Keratinocyte (primary cell): ENCODE measurements around the gene FKBP10. TPM values are rescaled to one million over a fixed set of nuclear protein-coding genes. Genes with fewer than 3 reads are reported as not detected.

Source experiments
- DNase-seq: peaks from one replicate; pipeline ENCODE4 v3.0.0-alpha.2; 2011; ENCODE audit warnings: low read depth, missing footprints, low spot score
- FAIRE-seq: peaks from 2 replicates; lab custom pipeline; 2011; peaks lifted over from hg19 to GRCh38; lab: Jason Lieb, UNC
- H2AFZ ChIP-seq: 2 replicates; pipeline ENCODE4 v1.6.0; 2012; ENCODE audit warnings: low read length, control low read depth, inconsistent platforms; ENCODE audit not compliant: control insufficient read depth
- H3K27ac ChIP-seq: 2 replicates; pipeline ENCODE4 v1.5.1; 2011; ENCODE audit warnings: low read length; ENCODE audit not compliant: control insufficient read depth, insufficient read depth
- H3K27me3 ChIP-seq: 3 replicates; pipeline ENCODE4 v1.6.0; 2011; ENCODE audit warnings: low read length; ENCODE audit not compliant: control insufficient read depth, insufficient read depth; ENCODE audit errors: extremely low read depth
- H3K36me3 ChIP-seq, 2 experiments: 2 replicates in 1 of 2; 3 replicates in 1 of 2; pipeline ENCODE4 v1.5.1; 2011; ENCODE audit warnings: low read length in 2 of 2, mild to moderate bottlenecking in 1 of 2; ENCODE audit not compliant: control insufficient read depth in 2 of 2, insufficient read depth in 2 of 2; ENCODE audit errors: extremely low read depth in 1 of 2
- H3K4me1 ChIP-seq: 3 replicates; pipeline ENCODE4 v1.5.1; 2011; ENCODE audit warnings: low read length; ENCODE audit not compliant: control insufficient read depth, insufficient read depth; ENCODE audit errors: extremely low read depth
- H3K4me2 ChIP-seq: 3 replicates; pipeline ENCODE4 v1.6.0; 2011; ENCODE audit warnings: low read depth, low read length; ENCODE audit not compliant: control insufficient read depth, insufficient read depth; ENCODE audit errors: extremely low read depth
- H3K4me3 ChIP-seq, 3 experiments: fragments of 200-600 bp in 1 of 3; sonication (generic) in 1 of 3; 2 replicates in 2 of 3; 3 replicates in 1 of 3; pipeline ENCODE4 v1.5.1; 2011 to 2016; ENCODE audit warnings: low read length in 3 of 3, mild to moderate bottlenecking in 3 of 3, control low read depth in 2 of 3, inconsistent platforms in 1 of 3, low read depth in 1 of 3, mixed read lengths in 1 of 3, mixed run types in 1 of 3, moderate library complexity in 1 of 3; ENCODE audit not compliant: control insufficient read depth in 2 of 3, insufficient read depth in 2 of 3; ENCODE audit errors: extremely low read depth in 1 of 3
- H3K79me2 ChIP-seq: 2 replicates; pipeline ENCODE4 v1.6.0; 2012; ENCODE audit warnings: low read length; ENCODE audit not compliant: control insufficient read depth, insufficient read depth
- H3K9ac ChIP-seq: 3 replicates; pipeline ENCODE4 v1.6.0; 2011; ENCODE audit warnings: low read length; ENCODE audit not compliant: control insufficient read depth, insufficient read depth; ENCODE audit errors: extremely low read depth
- H3K9me1 ChIP-seq: 3 replicates; pipeline ENCODE4 v1.6.0; 2011; ENCODE audit warnings: low read length; ENCODE audit not compliant: control insufficient read depth, insufficient read depth; ENCODE audit errors: extremely low read depth
- H3K9me3 ChIP-seq: 2 replicates; pipeline ENCODE4 v1.5.1; 2012; ENCODE audit warnings: low read depth, low read length; ENCODE audit not compliant: control insufficient read depth
- H4K20me1 ChIP-seq: 3 replicates; pipeline ENCODE4 v1.6.0; 2011; ENCODE audit warnings: low read length; ENCODE audit not compliant: control insufficient read depth, insufficient read depth; ENCODE audit errors: extremely low read depth
- CTCF ChIP-seq, 3 experiments: IDR thresholded peaks in 1 of 3; conservative IDR thresholded peaks in 1 of 3; optimal IDR thresholded peaks in 1 of 3; 2 replicates in 2 of 3; 3 replicates in 1 of 3; pipeline versions ENCODE3 to v1.5.1; 2011; ENCODE audit warnings: low read length in 3 of 3, mild to moderate bottlenecking in 3 of 3, moderate library complexity in 2 of 3, control low read depth in 1 of 3, inconsistent platforms in 1 of 3; ENCODE audit not compliant: insufficient read depth in 2 of 3; ENCODE audit errors: extremely low read depth in 1 of 3
- EZH2 ChIP-seq: IDR thresholded peaks from one replicate; pipeline ENCODE4 v1.6.1; 2012; ENCODE audit warnings: inconsistent platforms, mild to moderate bottlenecking, low read length, moderate library complexity
- dilution Hi-C: fragments of 300-500 bp; cut with MboI; formaldehyde crosslinking; loops from one replicate; pipeline ENCODE4 v1.7.0; 2020; ENCODE audit warnings: low sequenced_read_pairs; ENCODE audit not compliant: extremely low pct_ligation_motif_present
- polyA plus RNA-seq, 5 experiments: library from polyadenylated mRNA; depleted of rRNA in 3 of 5; stranded (reverse) in 3 of 5; stranded (forward) in 1 of 5; unstranded in 1 of 5; fragments of >200 nt; gene quantifications; 1 replicate in 1 of 5; 2 replicates in 3 of 5; 3 replicates in 1 of 5; pipeline versions ENCODE4 v1.2.1 to v1.2.3, GENCODE V29; 2011 to 2012; ENCODE audit warnings: missing spikeins in 2 of 5, low read depth in 1 of 5, low replicate concordance in 1 of 5

The FKBP10 gene
- polyA plus RNA-seq, 1 donor (not counting 4 experiments of a cell fraction or from before 2014, with no cell fraction given): 0.38 TPM

DNA sequence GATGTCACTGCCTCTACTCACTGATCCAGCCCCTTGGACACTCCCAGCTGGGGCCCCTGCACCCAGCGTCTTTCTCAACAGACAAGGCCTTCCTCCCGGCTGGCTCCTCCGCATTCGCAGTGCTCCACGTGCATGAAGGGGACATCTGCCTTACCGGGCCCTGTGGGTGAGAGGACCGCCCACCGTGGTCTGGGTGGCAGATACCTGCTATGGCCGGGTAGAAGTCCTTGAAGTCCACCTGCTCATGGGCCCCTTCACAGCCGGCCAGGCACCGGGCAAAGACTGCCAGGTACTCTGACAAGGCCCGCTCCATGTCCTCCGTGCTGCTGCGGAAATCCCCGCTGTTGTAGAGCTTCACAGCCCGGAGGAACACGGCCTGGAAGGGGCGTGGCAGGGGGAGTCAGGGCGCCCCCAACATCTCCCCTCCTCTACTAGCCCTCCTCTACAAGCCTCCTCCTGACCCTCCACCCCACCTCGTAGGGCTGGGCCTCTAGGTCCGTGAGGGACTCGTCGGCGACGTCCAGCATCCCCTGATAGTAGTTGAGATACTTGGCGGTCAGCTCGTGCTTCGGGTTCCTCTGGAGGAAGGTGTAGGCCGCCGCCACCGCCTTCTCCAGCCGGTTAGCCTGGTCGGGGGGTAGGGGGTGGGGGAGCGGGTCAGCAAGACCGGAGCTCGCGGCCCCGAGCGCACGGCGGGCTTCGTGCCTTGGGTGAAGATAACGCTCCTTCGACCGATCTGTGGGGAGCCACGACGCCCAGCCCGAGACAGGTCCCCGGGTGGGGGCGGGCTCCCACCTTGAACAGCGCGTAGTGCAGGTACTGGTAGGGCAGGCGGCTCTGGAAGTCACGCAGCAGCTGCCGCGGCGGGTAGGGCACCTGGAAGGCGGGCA lies 1.9 kb upstream of the FKBP10 start:
- H3K79me2 ChIP-seq: no peaks in the 10 kb centered on the region
- FAIRE-seq (no peak), DNase-seq (no peak)
- H3K36me3 ChIP-seq: peaks cover 0 to 2% of the 10 kb centered on the region in 2 experiments
- peaks cover 16% of the 10 kb centered on the region for H3K27me3 ChIP-seq
- no peaks in the 10 kb centered on the region for H3K9me1 ChIP-seq
- peak overlapping the region; percentile 80 for H3K4me2 ChIP-seq
- no peaks in the 10 kb centered on the region for H3K9me3 ChIP-seq
- peak overlapping the region; percentile 69 for H3K9ac ChIP-seq
- no peak overlapping the region for H3K27ac ChIP-seq
- TF ChIP-seq EZH2 (no peak), CTCF (optimal IDR thresholded peaks at IDR 0.05 in 1 of 3, IDR thresholded peaks at IDR 0.05 in 1 of 3, conservative IDR thresholded peaks at IDR 0.05 in 1 of 3; ENCODE audit: extremely low read depth in 1 of 3, insufficient read depth in 2 of 3, low read length in 3 of 3) (no peak)
- dilution Hi-C loops: no loop called here
- peaks cover 8% of the 10 kb centered on the region for H3K4me1 ChIP-seq
- H4K20me1 ChIP-seq: no peaks in the 10 kb centered on the region
- peak overlapping the region; percentile 43 to 75 (median 63) for H3K4me3 ChIP-seq
- H2AFZ ChIP-seq: peak overlapping the region; percentile 71

DNA sequence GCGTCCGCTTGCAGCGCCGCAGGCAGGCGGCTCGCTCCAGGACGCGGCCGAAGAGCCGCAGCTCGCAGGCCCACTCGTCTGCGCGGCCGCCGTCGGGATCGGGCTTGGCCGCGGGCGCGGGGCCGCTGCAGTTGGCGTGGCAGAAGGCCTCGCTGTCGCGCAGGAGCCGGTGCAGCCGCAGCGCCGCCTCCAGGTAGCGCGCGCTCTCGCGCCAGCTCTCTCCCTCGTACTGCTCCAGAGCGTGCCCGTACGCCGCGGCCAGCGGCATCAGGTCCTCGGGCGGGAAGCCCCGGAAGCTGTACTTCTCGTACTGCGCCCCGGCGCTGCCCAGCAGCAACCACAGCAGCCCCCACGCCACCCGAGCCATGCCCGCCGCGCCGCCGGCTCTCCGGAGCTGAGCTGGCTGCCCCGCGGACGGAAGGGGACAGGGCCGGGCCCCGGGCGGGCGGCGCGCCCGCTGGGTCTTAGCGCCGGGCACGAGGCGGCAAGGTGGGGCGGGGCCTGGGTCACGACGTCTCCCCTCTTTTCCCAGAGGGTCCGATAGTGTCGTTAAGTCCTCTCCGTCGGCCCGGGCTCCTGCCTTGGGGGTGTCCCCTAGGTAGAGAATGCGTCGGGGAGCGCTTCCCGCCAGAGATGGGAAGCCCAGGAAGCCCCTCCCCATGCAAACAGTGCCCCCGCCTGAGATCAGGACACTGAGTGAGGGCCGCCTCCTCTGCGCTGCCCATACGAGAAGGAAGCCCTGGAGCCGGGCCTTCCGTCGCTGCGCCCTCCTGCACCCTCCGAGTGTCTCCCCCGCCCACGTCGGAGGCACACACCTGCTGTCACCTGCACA lies 1.0 kb upstream of the FKBP10 start, which contains the start of gene P3H4:
Gene P3H4, minus strand, starts transcription at position 401 of the 832 bp plus-strand sequence. Its CDS starts 34 bp downstream, at position 367.
- no peak for DNase-seq
- FAIRE-seq: no peak

More for the DNA sequence above, 1.0 kb upstream of the FKBP10 start, which contains the start of gene P3H4:
- H3K79me2 ChIP-seq: no peaks in the 10 kb centered on the region
- H3K27me3 ChIP-seq: peaks cover 16% of the 10 kb centered on the region
- H3K9me3 ChIP-seq: no peaks in the 10 kb centered on the region
- peaks cover 8% of the 10 kb centered on the region for H3K4me1 ChIP-seq
- no peak within 1 kb of the TSS for H3K27ac ChIP-seq
- H3K4me2 ChIP-seq: peak within 1 kb of the TSS; percentile 80
- no peaks in the 10 kb centered on the region for H3K9me1 ChIP-seq
- H4K20me1 ChIP-seq: no peaks in the 10 kb centered on the region
- peak within 1 kb of the TSS; percentile 69 for H3K9ac ChIP-seq
- dilution Hi-C loops: no loop called here
- H2AFZ ChIP-seq: peak within 1 kb of the TSS; percentile 71
- H3K4me3 ChIP-seq: peak within 1 kb of the TSS; percentile 43 to 75 (median 63)
- TF ChIP-seq EZH2: peak; percentile 56
- TF ChIP-seq CTCF (optimal IDR thresholded peaks at IDR 0.05 in 1 of 3, IDR thresholded peaks at IDR 0.05 in 1 of 3, conservative IDR thresholded peaks at IDR 0.05 in 1 of 3; ENCODE audit: extremely low read depth in 1 of 3, insufficient read depth in 2 of 3, low read length in 3 of 3): peak; percentile 45 to 91 (median 88)
- peaks cover 0 to 2% of the 10 kb centered on the region in 2 experiments for H3K36me3 ChIP-seq
